ENCODE results near the gene CEMIP2.

Gene CEMIP2

GRCh38 chr9:71769175-71770161, 1.2 kb upstream of the CEMIP2 start:
- peak; percentile 55 to 64 for DNase-seq

- no peak for DNase-seq
Observed at GRCh38 chr9:71767776-71768321, 464 bp downstream of the CEMIP2 start.

GRCh38 chr9:71767163-71767775, 1.0 kb downstream of the CEMIP2 start:
- DNase-seq = no peak

GRCh38 chr9:71766663-71767062, 1.6 kb downstream of the CEMIP2 start:
- no peak for DNase-seq

- no peak for DNase-seq
Observed at GRCh38 chr9:71765693-71766092, 2.6 kb downstream of the CEMIP2 start.

GRCh38 chr9:71764891-71765290, 3.4 kb downstream of the CEMIP2 start:
- no peak for DNase-seq

GRCh38 chr9:71764463-71764862, 3.9 kb downstream of the CEMIP2 start:
- no peak for DNase-seq

- no peak for DNase-seq
Observed at GRCh38 chr9:71763832-71764231, 4.5 kb downstream of the CEMIP2 start.

GRCh38 chr9:71762900-71763653, 5.2 kb downstream of the CEMIP2 start:
- no peak for DNase-seq

- DNase-seq = peak in 1 of 2 experiments; percentile 25
Observed at GRCh38 chr9:71761938-71762353, 6.4 kb downstream of the CEMIP2 start.

GRCh38 chr9:71760901-71761300, 7.4 kb downstream of the CEMIP2 start:
- DNase-seq = no peak

GRCh38 chr9:71758785-71759184, 9.5 kb downstream of the CEMIP2 start:
- DNase-seq = peak in 1 of 2 experiments; percentile 37

- no peak for DNase-seq
Observed at GRCh38 chr9:71758277-71758676, 10.0 kb downstream of the CEMIP2 start.

GRCh38 chr9:71756753-71757152, 11.6 kb downstream of the CEMIP2 start:
- no peak for DNase-seq

- no peak for DNase-seq
Observed at GRCh38 chr9:71755869-71756268, 12.4 kb downstream of the CEMIP2 start.

- peak; percentile 24 to 40 for DNase-seq
Observed at GRCh38 chr9:71755230-71755629, 13.1 kb downstream of the CEMIP2 start.

GRCh38 chr9:71754151-71754550, 14.2 kb downstream of the CEMIP2 start:
- peak; percentile 24 to 27 for DNase-seq

- peak; percentile 72 to 97 for DNase-seq
Observed at GRCh38 chr9:71752928-71753327, 15.4 kb downstream of the CEMIP2 start.

GRCh38 chr9:71752352-71752751, 16.0 kb downstream of the CEMIP2 start:
- no peak for DNase-seq

GRCh38 chr9:71748280-71748743, 20.0 kb downstream of the CEMIP2 start:
- DNase-seq = no peak

GRCh38 chr9:71747576-71747975, 20.7 kb downstream of the CEMIP2 start:
- DNase-seq = no peak

GRCh38 chr9:71746758-71747125, 21.6 kb downstream of the CEMIP2 start:
- no peak for DNase-seq
